GM18520 (cell line): ENCODE data around the gene ASH1L.
"Not testable (repeated sequence)": the region's sequence is repeated elsewhere in the genome, so short reads cannot be mapped to it uniquely, and the experiment has no call there.

Experiments used
- ATAC-seq: cut with Tn5 transposase; IDR thresholded peaks from one replicate; pipeline ENCODE4 v1.9.1; 2021; ENCODE audit not compliant: unreplicated experiment

The ASH1L gene

GRCh38 chr1:155334962-155335361, 227.6 kb downstream of the ASH1L start:
- no peak for ATAC-seq

- no peak for ATAC-seq
Measured at GRCh38 chr1:155329980-155330598, 232.5 kb downstream of the ASH1L start.

DNA sequence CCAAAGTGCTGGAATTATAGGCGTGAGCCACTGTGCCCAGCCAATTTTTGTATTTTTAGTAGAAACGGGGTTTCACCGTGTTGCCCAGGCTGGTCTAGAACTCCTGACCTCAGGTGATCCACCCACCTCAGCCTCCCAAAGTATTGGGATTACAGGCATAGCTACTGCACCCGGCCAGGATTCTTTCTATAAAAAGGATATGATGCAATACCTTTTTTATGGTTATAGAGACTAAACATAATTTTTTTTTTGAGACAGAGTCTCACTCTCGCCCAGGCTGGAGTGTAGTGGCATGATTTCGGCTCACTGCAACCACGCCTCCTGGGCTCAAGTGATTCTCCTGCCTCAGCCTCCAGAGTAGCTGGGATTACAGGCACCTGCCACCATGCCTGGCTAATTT, 233.7 kb downstream of the ASH1L start:
- not testable (repeated sequence) for ATAC-seq

DNA sequence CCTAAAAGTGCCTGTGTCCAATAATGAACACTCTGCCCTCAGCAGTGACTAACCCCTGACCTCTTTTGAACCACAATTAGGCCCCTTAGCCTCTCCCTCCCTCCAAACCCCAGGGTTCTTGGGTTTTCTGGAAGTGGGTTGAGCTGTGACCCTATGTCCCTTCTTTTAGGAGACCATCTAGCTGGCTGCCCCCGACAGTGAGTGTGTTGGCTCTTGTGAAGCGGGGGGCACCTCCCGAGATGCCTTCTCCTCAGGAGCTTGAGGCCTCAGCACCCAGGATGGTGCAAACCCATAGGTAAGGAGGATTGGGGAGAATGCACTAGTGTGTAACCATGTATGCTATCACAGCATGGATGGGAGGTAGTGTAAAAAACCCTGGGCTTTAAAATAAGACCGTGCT, 234.6 kb downstream of the ASH1L start:
- ATAC-seq = no peak

DNA sequence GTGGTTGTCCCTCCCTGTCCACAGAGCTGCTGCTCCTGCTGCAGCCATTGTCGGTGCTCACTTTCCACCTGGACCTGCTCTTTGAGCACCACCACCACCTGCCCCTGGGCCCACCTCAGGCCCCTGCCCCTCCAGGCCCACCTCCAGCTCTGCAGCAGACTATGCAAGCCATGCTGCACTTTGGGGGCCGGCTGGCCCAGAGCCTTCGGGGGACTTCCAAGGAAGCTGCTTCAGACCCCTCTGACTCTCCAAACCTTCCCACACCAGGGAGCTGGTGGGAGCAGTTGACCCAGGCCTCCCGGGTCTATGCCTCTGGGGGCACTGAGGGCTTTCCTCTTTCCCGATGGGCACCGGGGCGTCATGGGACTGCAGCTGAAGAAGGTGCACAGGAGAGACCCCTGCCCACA, 236.0 kb downstream of the ASH1L start:
- ATAC-seq = no peak

- ATAC-seq = no peak
Measured at GRCh38 chr1:155326020-155326526, 236.5 kb downstream of the ASH1L start.

DNA sequence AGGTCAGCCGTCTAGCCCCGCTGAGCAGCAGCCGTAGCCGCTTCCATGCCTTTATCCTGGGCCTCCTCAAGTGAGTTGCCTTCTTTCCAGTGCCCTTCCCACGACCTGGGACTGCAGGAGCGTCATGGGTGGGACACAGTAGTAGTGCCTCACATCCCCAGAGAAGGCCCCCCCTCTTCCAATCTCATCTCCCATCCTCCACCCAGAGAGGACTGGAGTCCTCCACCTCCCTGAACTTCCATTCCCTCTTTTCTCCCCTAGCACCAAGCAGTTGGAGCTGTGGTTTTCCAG, 237.1 kb downstream of the ASH1L start:
- ATAC-seq = no peak

GRCh38 chr1:155324717-155325602, 237.6 kb downstream of the ASH1L start:
- ATAC-seq = no peak

DNA sequence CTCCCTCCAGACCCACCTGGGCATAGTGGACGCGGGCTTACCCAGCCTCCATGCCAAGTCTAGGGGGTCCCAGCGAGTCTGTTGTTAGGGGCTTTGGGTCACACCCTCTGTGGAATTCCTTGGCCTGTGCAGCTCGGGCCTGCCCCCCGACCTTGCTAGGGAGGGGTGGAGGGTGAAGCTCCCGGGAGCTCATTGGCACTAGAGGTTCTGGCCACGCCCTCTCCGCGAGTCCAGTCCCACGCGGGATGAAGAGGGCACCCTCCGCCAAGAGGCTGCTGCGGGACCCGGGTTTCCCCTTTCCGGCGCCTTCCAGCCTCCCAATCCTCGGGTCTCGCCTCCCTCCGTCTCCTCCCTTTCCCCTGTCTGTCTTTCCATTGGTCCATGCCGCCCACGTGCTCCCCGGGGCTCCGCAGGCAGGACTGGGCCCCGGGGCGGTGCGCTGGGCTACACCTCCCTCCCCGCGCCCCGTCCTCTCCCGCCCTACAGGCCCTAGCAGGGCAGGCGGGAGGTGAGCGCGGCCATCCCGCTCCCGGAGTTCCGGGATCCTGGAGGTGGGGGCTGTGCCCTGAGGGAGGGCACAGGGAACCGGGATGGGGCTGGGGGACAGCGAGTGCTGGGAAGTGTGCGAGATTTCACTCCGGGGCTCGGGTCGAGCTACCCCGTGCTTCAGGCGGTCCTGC, 238.4 kb downstream of the ASH1L start:
- peak; percentile 52 for ATAC-seq

DNA sequence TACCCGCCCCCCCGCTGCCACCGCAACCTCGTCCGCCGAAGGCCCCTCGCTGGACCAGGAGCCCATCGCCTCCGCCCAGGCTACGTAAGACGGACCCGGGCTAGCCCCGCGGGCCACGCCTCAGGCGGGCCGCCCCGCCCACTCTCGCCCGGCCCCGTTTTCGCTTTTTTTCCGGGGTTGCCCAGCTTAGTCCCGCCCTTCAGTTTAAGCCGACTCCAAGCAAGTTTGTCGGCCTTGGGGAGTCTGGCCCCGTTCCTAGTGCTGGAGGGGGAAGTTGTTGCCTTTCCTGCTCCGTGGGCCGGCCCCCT, 238.9 kb downstream of the ASH1L start:
- no peak for ATAC-seq

GRCh38 chr1:155322953-155323728, 239.5 kb downstream of the ASH1L start:
- ATAC-seq = no peak

DNA sequence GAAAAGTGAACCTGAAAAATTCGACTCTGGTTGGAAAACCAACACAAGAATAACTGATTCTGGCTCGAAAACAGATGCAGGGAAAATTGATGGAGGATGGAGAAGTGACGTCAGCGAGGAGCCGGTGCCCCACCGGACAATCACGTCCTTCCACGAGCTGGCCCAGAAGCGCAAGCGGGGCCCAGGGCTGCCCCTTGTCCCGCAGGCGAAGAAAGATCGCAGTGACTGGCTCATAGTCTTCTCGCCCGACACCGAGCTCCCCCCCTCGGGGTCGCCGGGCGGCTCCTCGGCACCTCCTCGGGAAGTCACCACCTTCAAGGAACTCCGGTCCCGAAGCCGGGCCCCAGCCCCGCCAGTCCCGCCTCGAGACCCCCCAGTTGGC, 240.0 kb downstream of the ASH1L start:
- ATAC-seq = no peak

- ATAC-seq = no peak
Measured at GRCh38 chr1:155321639-155322503, 240.7 kb downstream of the ASH1L start.

GRCh38 chr1:155320661-155321617, 241.7 kb downstream of the ASH1L start, which contains the start of gene RUSC1:
TSS of gene RUSC1 (plus strand) at chr1:155320894. CDS start at chr1:155321774, 880 bp downstream.
- ATAC-seq = no peak

- ATAC-seq = no peak
Measured at GRCh38 chr1:155320252-155320651, 242.4 kb downstream of the ASH1L start.

GRCh38 chr1:155319536-155319935, 243.1 kb downstream of the ASH1L start:
- ATAC-seq = no peak

DNA sequence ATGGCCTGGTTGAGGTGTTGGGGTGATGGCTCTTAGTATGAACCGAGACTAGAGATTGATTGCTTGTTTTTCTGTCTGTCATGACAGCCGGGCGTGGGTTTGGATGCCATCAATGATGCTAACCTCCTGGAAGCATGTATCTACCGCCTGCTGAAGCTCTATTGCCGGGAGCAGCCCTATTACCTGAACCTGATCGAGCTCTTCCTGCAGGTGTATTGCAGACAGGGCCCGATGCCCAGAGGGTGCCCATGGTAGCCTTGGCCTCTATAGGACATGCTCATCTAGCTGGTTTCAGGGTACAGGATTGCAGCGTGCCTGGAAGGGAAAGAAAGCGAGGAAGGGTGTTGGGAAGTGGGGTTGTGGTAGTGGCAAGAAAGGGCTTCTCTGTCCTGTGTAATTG, 244.5 kb downstream of the ASH1L start:
- ATAC-seq = no peak

DNA sequence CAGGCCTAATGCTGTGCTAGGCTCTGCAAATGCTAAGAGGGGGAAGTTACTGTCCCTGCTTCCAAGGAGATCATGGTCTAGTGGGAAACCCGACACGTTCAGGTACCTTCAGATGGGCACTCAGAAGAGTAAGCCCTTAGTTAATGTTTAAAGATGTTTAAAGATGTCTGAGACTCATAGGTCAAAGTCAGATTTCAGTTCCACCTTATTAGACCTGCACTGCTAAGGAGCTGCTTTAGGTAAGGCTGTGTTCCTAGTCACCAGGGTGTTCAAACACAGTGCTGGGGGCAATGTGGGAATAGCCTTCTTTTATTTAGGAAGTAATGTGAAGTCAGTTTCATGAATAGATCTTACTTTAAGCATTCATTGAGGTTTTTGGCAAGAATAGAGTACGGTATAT, 245.7 kb downstream of the ASH1L start:
- no peak for ATAC-seq

DNA sequence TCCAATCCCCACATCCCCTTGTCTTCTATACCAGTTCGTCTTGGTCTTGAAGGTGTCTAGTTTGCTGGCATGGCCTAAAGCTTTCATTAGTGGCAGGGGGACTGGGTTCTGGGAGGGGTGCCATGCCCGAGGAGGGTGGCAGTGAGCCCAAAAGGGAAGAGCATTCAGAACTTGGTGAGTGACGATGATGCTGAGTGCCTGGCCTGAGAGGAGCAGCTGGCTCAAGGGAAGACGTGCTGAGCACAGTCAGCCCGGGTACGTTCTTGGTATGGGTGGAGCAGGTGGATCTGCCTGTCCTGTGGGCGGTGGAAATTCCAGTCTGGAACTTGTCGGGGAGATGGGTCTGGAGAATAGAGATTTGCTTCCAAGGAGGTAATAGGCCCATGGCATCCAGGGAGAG, 249.3 kb downstream of the ASH1L start:
- ATAC-seq = no peak
